ENCODE data around the gene IFI35.
"Not testable (repeated sequence)": the region's sequence is repeated elsewhere in the genome, so short reads cannot be mapped to it uniquely, and the experiment has no call there.

IFI35 gene

GRCh38 chr17:42971589-42971988, 35.0 kb upstream of the IFI35 start:
- TF ChIP-seq, protein P1, sequence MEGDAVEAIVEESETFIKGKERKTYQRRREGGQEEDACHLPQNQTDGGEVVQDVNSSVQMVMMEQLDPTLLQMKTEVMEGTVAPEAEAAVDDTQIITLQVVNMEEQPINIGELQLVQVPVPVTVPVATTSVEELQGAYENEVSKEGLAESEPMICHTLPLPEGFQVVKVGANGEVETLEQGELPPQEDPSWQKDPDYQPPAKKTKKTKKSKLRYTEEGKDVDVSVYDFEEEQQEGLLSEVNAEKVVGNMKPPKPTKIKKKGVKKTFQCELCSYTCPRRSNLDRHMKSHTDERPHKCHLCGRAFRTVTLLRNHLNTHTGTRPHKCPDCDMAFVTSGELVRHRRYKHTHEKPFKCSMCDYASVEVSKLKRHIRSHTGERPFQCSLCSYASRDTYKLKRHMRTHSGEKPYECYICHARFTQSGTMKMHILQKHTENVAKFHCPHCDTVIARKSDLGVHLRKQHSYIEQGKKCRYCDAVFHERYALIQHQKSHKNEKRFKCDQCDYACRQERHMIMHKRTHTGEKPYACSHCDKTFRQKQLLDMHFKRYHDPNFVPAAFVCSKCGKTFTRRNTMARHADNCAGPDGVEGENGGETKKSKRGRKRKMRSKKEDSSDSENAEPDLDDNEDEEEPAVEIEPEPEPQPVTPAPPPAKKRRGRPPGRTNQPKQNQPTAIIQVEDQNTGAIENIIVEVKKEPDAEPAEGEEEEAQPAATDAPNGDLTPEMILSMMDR (IDR thresholded peaks at IDR 0.05): no peak
- intact Hi-C loops (cut with DNase I; ENCODE audit: low total_unique reads): no loop called here
- H3K36me3 ChIP-seq: no peaks in the 10 kb centered on the region
- H3K27me3 ChIP-seq: no peaks in the 10 kb centered on the region
- no peak overlapping the region for H3K27ac ChIP-seq
- no peak for DNase-seq
- H3K4me1 ChIP-seq: no peaks in the 10 kb centered on the region
- no peak overlapping the region for H3K4me3 ChIP-seq
- H3K9me3 ChIP-seq: no peaks in the 10 kb centered on the region

- intact Hi-C loops (cut with DNase I; ENCODE audit: low total_unique reads): not testable (repeated sequence)
These were observed 33.3 kb upstream of the IFI35 start for GRCh38 chr17:42973323-42973722.

GRCh38 chr17:42975265-42975664, 31.3 kb upstream of the IFI35 start:
- Histone ChIP-seq H3K4me3 (no peak overlapping the region), H3K4me1 (peaks cover 4 to 11% (median 9%) of the 10 kb centered on the region in 4 donors), H3K27me3 (no peaks in the 10 kb centered on the region), H3K9me3 (no peaks in the 10 kb centered on the region), H3K36me3 (no peaks in the 10 kb centered on the region), H3K27ac (no peak overlapping the region)
- intact Hi-C loops (cut with DNase I; ENCODE audit: low total_unique reads): no loop called here
- TF ChIP-seq, protein P1 (IDR thresholded peaks at IDR 0.05): no peak
- no peak for DNase-seq

More at GRCh38 chr17:42973323-42973722, 33.3 kb upstream of the IFI35 start:
- DNase-seq, H3K27me3 ChIP-seq, H3K4me1 ChIP-seq, H3K4me3 ChIP-seq, H3K27ac ChIP-seq, H3K9me3 ChIP-seq, H3K36me3 ChIP-seq: not testable (repeated sequence)

DNA sequence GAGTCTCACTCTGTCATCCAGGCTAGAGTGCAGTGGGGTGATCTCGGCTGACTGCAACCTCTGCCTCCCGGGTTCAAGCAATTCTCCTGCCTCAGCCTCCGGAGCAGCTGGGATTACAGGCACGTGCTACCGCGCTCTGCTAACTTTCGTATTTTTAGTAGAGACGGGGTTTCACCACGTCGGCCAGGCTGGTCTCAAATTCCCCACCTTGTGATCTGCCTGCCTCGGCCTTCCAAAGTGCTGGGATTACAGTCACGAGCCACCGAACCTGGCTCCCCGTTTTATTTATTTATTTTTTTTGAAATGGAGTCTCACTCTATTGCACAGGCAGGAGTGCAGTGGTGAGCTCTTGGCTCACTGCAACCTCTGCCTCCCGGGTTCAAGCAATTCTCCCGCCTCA, 30.9 kb upstream of the IFI35 start:
- intact Hi-C loops (cut with DNase I; ENCODE audit: low total_unique reads); H3K27ac ChIP-seq; DNase-seq; H3K36me3 ChIP-seq; H3K4me3 ChIP-seq; H3K27me3 ChIP-seq; H3K9me3 ChIP-seq: not testable (repeated sequence)
- H3K4me1 ChIP-seq: peaks cover 4 to 12% (median 9%) of the 10 kb centered on the region in 4 donors

DNA sequence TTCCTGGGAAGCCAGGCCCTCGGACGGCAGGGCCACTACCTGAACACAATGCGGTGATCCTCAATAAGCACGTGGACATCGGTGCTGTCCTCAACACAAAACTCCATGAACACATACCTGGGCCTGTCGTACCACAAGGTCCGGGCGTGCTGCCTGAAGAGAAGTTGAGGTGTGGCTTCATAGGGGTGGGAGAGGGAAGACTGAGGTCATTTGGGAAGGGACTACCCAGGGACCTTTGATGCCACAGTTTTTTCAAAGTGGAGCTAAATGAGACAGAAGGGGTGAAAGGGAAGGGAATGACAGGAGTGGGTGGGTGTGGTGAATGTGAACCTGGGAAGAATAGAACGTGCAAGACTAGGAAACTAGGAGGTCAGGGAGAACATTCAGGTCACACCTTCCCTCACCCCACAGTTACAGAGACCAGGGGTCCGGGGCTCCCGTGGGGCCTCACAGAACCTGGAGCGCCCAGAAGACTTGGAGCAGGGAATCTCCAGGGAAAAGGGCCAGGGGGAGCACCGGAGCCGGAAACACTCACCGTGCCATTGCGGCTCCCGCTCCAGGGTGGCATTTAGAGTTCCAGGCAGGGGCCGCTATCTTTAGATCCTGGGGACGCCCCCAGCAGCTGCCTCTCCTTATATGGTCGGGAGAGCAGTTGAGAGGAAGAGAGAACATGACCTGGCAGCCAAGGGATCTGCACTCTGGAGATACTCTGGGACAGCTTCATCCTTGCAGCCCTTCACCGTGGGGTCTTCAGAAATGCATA, 26.9 kb upstream of the IFI35 start, which contains the start of gene PTGES3L:
TSS of gene PTGES3L (minus strand) at position 570 of the 763 bp plus-strand sequence. CDS start at position 543, 27 bp downstream.
- peak; percentile 35 to 82 for DNase-seq
- Histone ChIP-seq H3K27me3 (no peaks in the 10 kb centered on the region), H3K4me3 (peak within 1 kb of the TSS; percentile 81 to 84), H3K27ac (peak within 1 kb of the TSS; percentile 72 to 74), H3K9me3 (no peaks in the 10 kb centered on the region), H3K36me3 (peaks cover 0 to 12% (median 0%) of the 10 kb centered on the region in 3 donors), H3K4me1 (peaks cover 4 to 28% (median 19%) of the 10 kb centered on the region in 4 donors)
- intact Hi-C loops (cut with DNase I; ENCODE audit: low total_unique reads): no loop called here
- TF ChIP-seq, protein P1 (IDR thresholded peaks at IDR 0.05): no peak

- no peaks in the 10 kb centered on the region for H3K27me3 ChIP-seq
- intact Hi-C loops (cut with DNase I; ENCODE audit: low total_unique reads): no loop called here
- peaks cover 0 to 19% (median 4%) of the 10 kb centered on the region in 3 donors for H3K36me3 ChIP-seq
These were observed 26.3 kb upstream of the IFI35 start, which contains the start of gene RUNDC1 for GRCh38 chr17:42980274-42980765. RUNDC1 (plus strand) TSS chr17:42980565; CDS start chr17:42980577, 12 bp downstream.

More at GRCh38 chr17:42980274-42980765, 26.3 kb upstream of the IFI35 start, which contains the start of gene RUNDC1:
- H3K27ac ChIP-seq: peak within 1 kb of the TSS; percentile 72 to 74
- H3K4me3 ChIP-seq: peak within 1 kb of the TSS; percentile 81 to 84
- peaks cover 4 to 28% (median 19%) of the 10 kb centered on the region in 4 donors for H3K4me1 ChIP-seq
- H3K9me3 ChIP-seq: no peaks in the 10 kb centered on the region
- TF ChIP-seq, protein P1 (IDR thresholded peaks at IDR 0.05): no peak
- DNase-seq: peak; percentile 93 to 96

Measured in tibial artery (tissue), 4 donors.